H1 (cell line): Measurements from ENCODE around the gene NT5C3B. TPM values are rescaled to one million over a fixed set of nuclear protein-coding genes. Genes with fewer than 3 reads are reported as not detected.
A peak's percentile ranks its signal among the peaks of the same experiment; 100 is the strongest.

Experiments used
- CTCF ChIA-PET: fragments of 300-600 bp; sonication (Branson Sonifier 250); formaldehyde crosslinking; loops from one replicate; lab custom pipeline; 2021; ENCODE audit not compliant: partially characterized antibody; lab: Charles Lee
- POLR2A ChIA-PET: fragments of 300-600 bp; sonication (Branson Sonifier 250); formaldehyde crosslinking; loops from one replicate; lab custom pipeline; 2021; ENCODE audit warnings: inconsistent platforms; ENCODE audit not compliant: partially characterized antibody; lab: Charles Lee
- DNase-seq, 2 experiments: peaks; one replicate each; pipeline versions ENCODE4 v3.0.0 to v3.0.0-alpha.2; 2010 to 2022; ENCODE audit warnings: low spot score in 2 of 2, low read depth in 1 of 2, mixed read lengths in 1 of 2
- FAIRE-seq: peaks from 2 replicates; lab custom pipeline; 2011; peaks lifted over from hg19 to GRCh38; lab: Jason Lieb, UNC
- H2AFZ ChIP-seq: 2 replicates; pipeline ENCODE4 v1.8.1; 2012; ENCODE audit warnings: low read length, inconsistent platforms
- H2AK5ac ChIP-seq: 2 replicates; pipeline ENCODE4 v1.6.1; 2013; ENCODE audit warnings: low read depth, low read length
- H2BK120ac ChIP-seq: replicated peaks from 2 replicates; pipeline ENCODE3; 2013; ENCODE audit warnings: low read depth, low read length, inconsistent platforms
- H2BK12ac ChIP-seq: 2 replicates; pipeline ENCODE4 v1.6.1; 2013; ENCODE audit warnings: low read depth, low read length
- H2BK15ac ChIP-seq: 2 replicates; pipeline ENCODE4 v1.6.1; 2013; ENCODE audit warnings: low read length
- H2BK20ac ChIP-seq: 2 replicates; pipeline ENCODE4 v1.6.1; 2013; ENCODE audit warnings: low read length
- H2BK5ac ChIP-seq: 2 replicates; pipeline ENCODE4 v1.6.1; 2013; ENCODE audit warnings: low read depth, low read length
- H3K14ac ChIP-seq: 2 replicates; pipeline ENCODE4 v1.6.1; 2013; ENCODE audit warnings: inconsistent platforms; ENCODE audit not compliant: insufficient read length
- H3K18ac ChIP-seq: 2 replicates; pipeline ENCODE4 v1.6.1; 2013; ENCODE audit warnings: low read length; ENCODE audit errors: extremely low read depth
- H3K23ac ChIP-seq: 2 replicates; pipeline ENCODE4 v1.6.1; 2013; ENCODE audit warnings: inconsistent platforms; ENCODE audit not compliant: insufficient read length
- H3K23me2 ChIP-seq: 2 replicates; pipeline ENCODE4 v1.6.1; 2013; ENCODE audit warnings: low read depth, low read length
- H3K27ac ChIP-seq: 2 replicates; pipeline ENCODE4 v1.6.1; 2011; ENCODE audit warnings: low read depth, low read length, inconsistent platforms
- H3K27me3 ChIP-seq, 4 experiments: replicated peaks in 1 of 4; 1 replicate in 1 of 4; 2 replicates in 3 of 4; pipeline versions ENCODE4 v1.6.1 to v1.8.1; 2011 to 2013; ENCODE audit warnings: low read length in 3 of 4, mild to moderate bottlenecking in 3 of 4, inconsistent platforms in 2 of 4, mixed read lengths in 2 of 4, moderate library complexity in 1 of 4; ENCODE audit not compliant: control insufficient read depth in 3 of 4, insufficient read depth in 3 of 4; ENCODE audit errors: extremely low read depth in 1 of 4
- H3K36me3 ChIP-seq, 4 experiments: 2 replicates each; pipeline versions ENCODE4 v1.6.1 to v1.8.1; 2011 to 2013; ENCODE audit warnings: mild to moderate bottlenecking in 4 of 4, low read length in 3 of 4, moderate library complexity in 2 of 4, control low read depth in 1 of 4, inconsistent platforms in 1 of 4; ENCODE audit not compliant: insufficient read depth in 4 of 4, control insufficient read depth in 2 of 4
- H3K4ac ChIP-seq: replicated peaks from 2 replicates; pipeline ENCODE3; 2013; ENCODE audit warnings: low read length, low read depth, mixed read lengths, inconsistent platforms; ENCODE audit not compliant: insufficient read length
- H3K4me1 ChIP-seq, 4 experiments: replicated peaks in 1 of 4; 1 replicate in 1 of 4; 2 replicates in 3 of 4; pipeline versions ENCODE4 v1.6.1 to v1.8.1; 2011 to 2013; ENCODE audit warnings: low read length in 3 of 4, inconsistent platforms in 2 of 4, mixed read lengths in 1 of 4; ENCODE audit not compliant: insufficient read depth in 4 of 4, control insufficient read depth in 3 of 4
- H3K4me2 ChIP-seq, 2 experiments: 2 replicates each; pipeline versions ENCODE4 v1.6.1 to v1.8.1; 2011 to 2013; ENCODE audit warnings: low read depth in 2 of 2, low read length in 2 of 2, control low read depth in 1 of 2, inconsistent platforms in 1 of 2, mild to moderate bottlenecking in 1 of 2; ENCODE audit not compliant: insufficient read depth in 1 of 2
- H3K4me3 ChIP-seq, 4 experiments: fragments of 200-600, 300-600 bp in 1 of 4; sonication (generic), shearing (Covaris generic), sonication (Bioruptor Twin) in 1 of 4; 2 replicates each; pipeline versions ENCODE4 v1.5.1 to v1.8.1; 2011 to 2016; ENCODE audit warnings: low read length in 4 of 4, low read depth in 3 of 4, control low read depth in 2 of 4, inconsistent platforms in 2 of 4, mild to moderate bottlenecking in 2 of 4, mixed read lengths in 1 of 4, moderate library complexity in 1 of 4; ENCODE audit not compliant: insufficient read depth in 2 of 4; ENCODE audit errors: extremely low read depth in 1 of 4
- H3K56ac ChIP-seq: replicated peaks from 2 replicates; pipeline ENCODE3; 2013; ENCODE audit warnings: low read depth, mild to moderate bottlenecking, mixed read lengths, low read length, inconsistent platforms; ENCODE audit not compliant: insufficient read length
- H3K79me1 ChIP-seq: 2 replicates; pipeline ENCODE4 v1.6.1; 2013; ENCODE audit warnings: low read depth, low read length, control low read depth
- H3K79me2 ChIP-seq, 2 experiments: 2 replicates each; pipeline versions ENCODE4 v1.6.1 to v1.8.1; 2012 to 2013; ENCODE audit warnings: low read length in 2 of 2, mild to moderate bottlenecking in 2 of 2, inconsistent platforms in 1 of 2; ENCODE audit not compliant: insufficient read depth in 2 of 2, control insufficient read depth in 1 of 2
- H3K9ac ChIP-seq, 4 experiments: replicated peaks in 1 of 4; 1 replicate in 1 of 4; 2 replicates in 3 of 4; pipeline versions ENCODE4 v1.6.1 to v1.8.1; 2011 to 2013; ENCODE audit warnings: low read depth in 3 of 4, low read length in 3 of 4, control low read depth in 2 of 4, mild to moderate bottlenecking in 2 of 4, moderate library complexity in 2 of 4, inconsistent platforms in 1 of 4; ENCODE audit errors: extremely low read depth in 1 of 4
- H3K9me3 ChIP-seq, 2 experiments: 2 replicates each; pipeline versions ENCODE4 v1.6.1 to v1.8.1; 2012 to 2013; ENCODE audit warnings: mild to moderate bottlenecking in 2 of 2, moderate library complexity in 2 of 2, control low read depth in 1 of 2, inconsistent platforms in 1 of 2, low read depth in 1 of 2, low read length in 1 of 2, mixed read lengths in 1 of 2; ENCODE audit not compliant: insufficient read depth in 2 of 2
- H4K20me1 ChIP-seq, 2 experiments: replicated peaks in 1 of 2; 2 replicates each; pipeline versions ENCODE3 to v1.8.1; 2011 to 2013; ENCODE audit warnings: inconsistent platforms in 2 of 2, low read length in 2 of 2, mild to moderate bottlenecking in 1 of 2; ENCODE audit not compliant: insufficient read depth in 2 of 2, control insufficient read depth in 1 of 2
- H4K5ac ChIP-seq: 2 replicates; pipeline ENCODE4 v1.6.1; 2013; ENCODE audit warnings: low read length, low read depth, mixed read lengths, inconsistent platforms; ENCODE audit not compliant: insufficient read length
- H4K8ac ChIP-seq: 2 replicates; pipeline ENCODE4 v1.8.0; 2013; ENCODE audit warnings: mild to moderate bottlenecking, moderate library complexity, low read length, inconsistent platforms; ENCODE audit not compliant: insufficient read depth; ENCODE audit errors: extremely low read depth
- H4K91ac ChIP-seq: replicated peaks from 2 replicates; pipeline ENCODE3; 2013; ENCODE audit warnings: low read length, mixed read lengths, inconsistent platforms; ENCODE audit not compliant: insufficient read length
- CEBPB ChIP-seq: IDR thresholded peaks from 2 replicates; pipeline ENCODE4 v1.6.1; 2012; ENCODE audit warnings: low read depth, low read length
- EGR1 ChIP-seq: IDR thresholded peaks from 2 replicates; pipeline ENCODE4 v1.6.1; 2011; ENCODE audit warnings: low read depth, low read length, borderline replicate concordance
- NANOG ChIP-seq: IDR thresholded peaks from 2 replicates; pipeline ENCODE4 v1.6.1; 2011; ENCODE audit warnings: low read length, low read depth, mild to moderate bottlenecking, inconsistent platforms; ENCODE audit not compliant: insufficient read depth, poor library complexity, severe bottlenecking
- SAP30 ChIP-seq: fragments of 300-600 bp; sonication (generic); IDR thresholded peaks from 2 replicates; pipeline ENCODE4 v1.7.1; 2012; ENCODE audit warnings: low read length, moderate library complexity, mild to moderate bottlenecking, inconsistent platforms; ENCODE audit not compliant: insufficient read depth, insufficient replicate concordance
- SIX5 ChIP-seq: IDR thresholded peaks from 2 replicates; pipeline ENCODE4 v1.6.1; 2011; ENCODE audit warnings: mild to moderate bottlenecking, low read depth, low read length
- SP4 ChIP-seq: IDR thresholded peaks from 2 replicates; pipeline ENCODE4 v1.6.1; 2012; ENCODE audit warnings: low read length, inconsistent platforms
- TAF7 ChIP-seq: optimal IDR thresholded peaks from 2 replicates; pipeline ENCODE3; 2011; ENCODE audit warnings: low read depth, mild to moderate bottlenecking, inconsistent platforms, low read length, moderate library complexity, borderline replicate concordance
- TCF12 ChIP-seq: IDR thresholded peaks from 2 replicates; pipeline ENCODE4 v1.6.1; 2011; ENCODE audit warnings: low read depth, mild to moderate bottlenecking, low read length
- TEAD4 ChIP-seq: IDR thresholded peaks from 2 replicates; pipeline ENCODE4 v1.6.1; 2012; ENCODE audit warnings: low read depth, low read length, inconsistent platforms, mixed read lengths
- YY1 ChIP-seq: IDR thresholded peaks from 2 replicates; pipeline ENCODE4 v1.6.1; 2011; ENCODE audit warnings: low read depth, mild to moderate bottlenecking, low read length
- ZNF274 ChIP-seq: IDR thresholded peaks from 2 replicates; pipeline ENCODE4 v1.7.0; 2012; ENCODE audit warnings: low read length, borderline replicate concordance; ENCODE audit errors: extremely low read depth
- WGBS, 2 experiments: shearing (Covaris generic) in 1 of 2; methylation state at CpG; one replicate each; pipeline versions ENCODE4 v1.1.6 to v1.1.7; 2013 to 2015; ENCODE audit warnings: low lambda C conversion rate in 2 of 2, mixed read lengths in 2 of 2, inconsistent platforms in 1 of 2, low coverage in 1 of 2, missing lambda C conversion rate in 1 of 2; ENCODE audit not compliant: insufficient replicate concordance in 2 of 2, insufficient coverage in 1 of 2, insufficient read length in 1 of 2; ENCODE audit errors: extremely low coverage in 1 of 2, missing lambda C conversion rate in 1 of 2; 5-methylcytosine and 5-hydroxymethylcytosine counted together
- polyA plus RNA-seq, 7 experiments: library from polyadenylated mRNA; depleted of rRNA in 3 of 7; stranded (reverse) in 5 of 7; unstranded in 2 of 7; fragments of >200 nt in 5 of 7; fragments of 200-250 nt in 2 of 7; gene quantifications; 1 replicate in 5 of 7; 2 replicates in 1 of 7; 4 replicates in 1 of 7; pipeline versions ENCODE4 v1.2.1 to v1.2.3, GENCODE V29; 2011 to 2013; ENCODE audit warnings: missing spikeins in 2 of 7, mixed read lengths in 2 of 7
- total RNA-seq: library from RNA; stranded (reverse); fragmentation: NEBNext Ultra II Directional; extraction: Animal tissue kit (Norgen Biotek cat#: 25700); gene quantifications from 2 replicates; pipeline ENCODE4 v1.2.1, GENCODE V29; 2021

Gene NT5C3B
- total and polyA plus RNA-seq, 2 of the 8 experiments (the other 6 are each of a cell fraction or from before 2014, with no cell fraction given), result 68.7 to 94.5 TPM

- Histone ChIP-seq H3K4me2 (peak overlapping the region; percentile 58 to 71), H3K56ac (no peak overlapping the region), H3K36me3 (peaks cover 0 to 3% (median 0%) of the 10 kb centered on the region in 4 experiments; a peak in 1 of 8 replicates), H3K9ac (no peak overlapping the region), H3K4me1 (peaks cover 5 to 15% (median 10%) of the 10 kb centered on the region in 4 experiments), H2BK12ac (no peak overlapping the region; the same call in 1 of the 2 replicates), H4K91ac (peak overlapping the region; percentile 45), H3K4me3 (peak overlapping the region in 2 of 4 experiments; percentile 21 to 34; a peak in 4 of 8 replicates), H3K23ac (no peak overlapping the region), H3K23me2 (peaks cover 2% of the 10 kb centered on the region; the same call in 1 of the 2 replicates), H2BK15ac (peak overlapping the region; percentile 84; the same call in 1 of the 2 replicates), H3K14ac (no peak overlapping the region), H3K4ac (no peak overlapping the region), H2BK5ac (peak overlapping the region; percentile 10; the same call in 1 of the 2 replicates), H2AK5ac (no peak overlapping the region), H3K79me2 (no peaks in the 10 kb centered on the region), H3K18ac (0 out of 2 replicates have a peak overlapping the region, but pooled peaks have one; percentile 68), H3K79me1 (no peaks in the 10 kb centered on the region), H2BK120ac (no peak overlapping the region), H2AFZ (no peak overlapping the region), H4K8ac (no peak overlapping the region; the same call in 1 of the 2 replicates), H2BK20ac (no peak overlapping the region), H3K27ac (0 out of 2 replicates have a peak overlapping the region, but pooled peaks have one; percentile 1), H3K27me3 (no peaks in the 10 kb centered on the region), H4K5ac (no peak overlapping the region), H3K9me3 (no peaks in the 10 kb centered on the region), H4K20me1 (no peaks in the 10 kb centered on the region)
- DNase-seq (peak in 1 of 2 experiments; percentile 97), FAIRE-seq (peak; percentile 42)
- 26% methylated on average over 11 of the region's 14 CpGs; no CpG with 5 or more reads in 1 of the 2 experiments for WGBS, 2 experiments
- ChIA-PET POLR2A (interaction anchor here (0.6 to 6.9 kb wide), 18 partner anchors 9 to 239 kb away, joined by 3 to 71 read pairs (median 5); partner anchors contain the start of genes EIF1, FKBP10, HAP1 and JUP), CTCF (interaction anchor here (0.6 to 10.9 kb wide), 36 partner anchors 9 to 215 kb away, joined by 3 to 149 read pairs (median 6); partner anchors contain the start of genes DNAJC7, FKBP10, JUP and P3H4)
- TF ChIP-seq TAF7, result no peak
- no peak for TF ChIP-seq EGR1
- TF ChIP-seq YY1, result peak; percentile 74
- no peak for TF ChIP-seq SIX5
- peak; percentile 3; the same call in 1 of the 2 replicates for TF ChIP-seq TEAD4
- TF ChIP-seq TCF12, result 0 out of 2 replicates have a peak, but pooled peaks have one; percentile 73
- no peak for TF ChIP-seq SAP30
- TF ChIP-seq CEBPB, result no peak
- TF ChIP-seq ZNF274, result no peak
- TF ChIP-seq NANOG, result no peak
- peak; percentile 53; the same call in 1 of the 2 replicates for TF ChIP-seq SP4
Observed at GRCh38 chr17:41801374-41802271, 34.4 kb downstream of the NT5C3B start.
